K562 (cell line): ENCODE measurements around the gene SELENOW. TPM values are rescaled to one million over a fixed set of nuclear protein-coding genes. Genes with fewer than 3 reads are reported as not detected.

Experiments used
- ATAC-seq: fragments of 200-7000 bp; cut with Tn5 transposase; 3 replicates; pipeline ENCODE4 v1.9.1; 2020; ENCODE audit warnings: moderate library complexity
- BruUV-seq: library from RNA; stranded (reverse); fragments of 400-500 nt; replicated peaks from 2 replicates; lab custom pipeline; 2021; lab: Mats Ljungman, UMichigan
- CTCF ChIA-PET: fragments of 300-600 bp; formaldehyde crosslinking; extraction: SDS; loops from one replicate; lab custom pipeline; 2021; ENCODE audit warnings: low intra/inter-chr PET ratio; lab: Yijun Ruan, JAX
- POLR2A ChIA-PET: fragments of 300-600, 350-650 bp; sonication (Branson Sonifier 250); formaldehyde crosslinking; extraction: SDS; loops from one replicate; lab custom pipeline; 2021; ENCODE audit warnings: antibody characterized with exemption, inconsistent platforms; lab: Yijun Ruan, JAX
- DNase-seq, 4 experiments: peaks; one replicate each; pipeline versions ENCODE4 v3.0.0 to v3.0.0-alpha.2; 2011 to 2018; ENCODE audit warnings: low spot score in 3 of 4, mixed read lengths in 3 of 4; ENCODE audit errors: extremely low read depth in 1 of 4
- FAIRE-seq: peaks from 2 replicates; lab custom pipeline; 2011; peaks lifted over from hg19 to GRCh38; lab: Jason Lieb, UNC
- H2AFZ ChIP-seq: 2 replicates; pipeline ENCODE4 v1.6.0; 2011; ENCODE audit warnings: low read depth, low read length, control low read depth, inconsistent platforms
- H3K27ac ChIP-seq: fragments of 200-600 bp; 3 replicates; pipeline ENCODE4 v1.8.0; 2011; ENCODE audit warnings: low read depth, mild to moderate bottlenecking, control low read depth, inconsistent platforms, low read length, moderate library complexity, mixed read lengths; ENCODE audit errors: extremely low read depth
- H3K27me3 ChIP-seq, 2 experiments: fragments of 300-600 bp in 1 of 2; 2 replicates in 1 of 2; 3 replicates in 1 of 2; pipeline versions ENCODE4 v1.6.0 to v1.8.0; 2011; ENCODE audit warnings: inconsistent platforms in 2 of 2, low read length in 2 of 2, mild to moderate bottlenecking in 1 of 2, mixed read lengths in 1 of 2, moderate library complexity in 1 of 2; ENCODE audit not compliant: control insufficient read depth in 2 of 2, insufficient read depth in 2 of 2
- H3K36me3 ChIP-seq: fragments of 300-600 bp; 3 replicates; pipeline ENCODE4 v1.8.0; 2011; ENCODE audit warnings: mild to moderate bottlenecking, low read length, inconsistent platforms; ENCODE audit not compliant: control insufficient read depth, insufficient read depth
- H3K4me1 ChIP-seq, 2 experiments: fragments of 200-600 bp in 1 of 2; replicated peaks in 1 of 2; 2 replicates in 1 of 2; 3 replicates in 1 of 2; pipeline versions ENCODE4 v1.5.1 to v1.8.0; 2011; ENCODE audit warnings: inconsistent platforms in 2 of 2, low read length in 2 of 2, mild to moderate bottlenecking in 1 of 2, mixed read lengths in 1 of 2, moderate library complexity in 1 of 2; ENCODE audit not compliant: control insufficient read depth in 2 of 2, insufficient read depth in 2 of 2
- H3K4me2 ChIP-seq: 2 replicates; pipeline ENCODE4 v1.6.1; 2011; ENCODE audit warnings: low read length, control low read depth, inconsistent platforms, mixed read lengths; ENCODE audit not compliant: insufficient read depth
- H3K4me3 ChIP-seq: fragments of 200-600 bp; sonication (generic), shearing (Covaris generic); 2 replicates; pipeline ENCODE4 v1.5.1; 2016; ENCODE audit warnings: control low read depth, inconsistent platforms
- H3K79me2 ChIP-seq: fragments of 200-600 bp; 3 replicates; pipeline ENCODE4 v1.8.0; 2011; ENCODE audit warnings: low read length, inconsistent platforms; ENCODE audit not compliant: control insufficient read depth, insufficient read depth
- H3K9ac ChIP-seq, 2 experiments: 2 replicates each; pipeline versions ENCODE4 v1.6.0 to v1.6.1; 2011; ENCODE audit warnings: low read depth in 2 of 2, low read length in 2 of 2, control low read depth in 1 of 2, inconsistent platforms in 1 of 2, mild to moderate bottlenecking in 1 of 2, mixed read lengths in 1 of 2; ENCODE audit not compliant: insufficient read depth in 1 of 2
- H3K9me1 ChIP-seq: one replicate; pipeline ENCODE4 v1.6.0; 2011; ENCODE audit warnings: inconsistent platforms, mild to moderate bottlenecking, low read length, moderate library complexity; ENCODE audit not compliant: control insufficient read depth, insufficient read depth
- H3K9me3 ChIP-seq: replicated peaks from 2 replicates; pipeline ENCODE4 v1.5.1; 2011; ENCODE audit warnings: low read depth, low read length, inconsistent platforms; ENCODE audit not compliant: control insufficient read depth, insufficient read depth
- H4K20me1 ChIP-seq: replicated peaks from 2 replicates; pipeline ENCODE4 v1.6.1; 2011; ENCODE audit warnings: low read length, inconsistent platforms, mixed read lengths; ENCODE audit not compliant: control insufficient read depth, insufficient read depth
- ADNP ChIP-seq: fragments of 200-800 bp; sonication (Bioruptor generic); IDR thresholded peaks from 2 replicates; pipeline ENCODE4 v1.6.1; 2016; ENCODE audit warnings: missing genetic modification characterization, missing compliant biosample characterization
- BCOR ChIP-seq: fragments of 450-650 bp; IDR thresholded peaks from 2 replicates; pipeline ENCODE4 v1.6.1; 2016
- CBX1 ChIP-seq: sonication (generic); IDR thresholded peaks from 2 replicates; pipeline ENCODE4 v1.6.1; 2016; ENCODE audit warnings: antibody characterized with exemption, low read depth, mild to moderate bottlenecking
- CBX3 ChIP-seq, 2 experiments: IDR thresholded peaks; 1 replicate in 1 of 2; 2 replicates in 1 of 2; pipeline ENCODE4 v1.6.1; 2012; ENCODE audit warnings: inconsistent platforms in 2 of 2, low read length in 2 of 2, borderline replicate concordance in 1 of 2, control low read depth in 1 of 2
- DIDO1 ChIP-seq: fragments of 450-650 bp; IDR thresholded peaks from 2 replicates; pipeline ENCODE4 v1.6.1; 2016; ENCODE audit warnings: low read depth, missing biosample characterization, missing genetic modification characterization
- KDM1A ChIP-seq, 2 experiments: fragments of 450-650 bp; IDR thresholded peaks; 2 replicates each; pipeline ENCODE4 v1.6.1; 2016; ENCODE audit warnings: mild to moderate bottlenecking in 2 of 2
- RBM25 ChIP-seq: fragments of 200-400 bp; formaldehyde crosslinking; IDR thresholded peaks from 2 replicates; pipeline ENCODE4 v1.6.1; 2018; ENCODE audit warnings: low read length, low read depth, moderate library complexity; ENCODE audit not compliant: severe bottlenecking
- SMARCA5 ChIP-seq: fragments of 450-650 bp; IDR thresholded peaks from 2 replicates; pipeline ENCODE4 v1.6.1; 2016
- TRIM28 ChIP-seq: fragments of 450-650 bp; IDR thresholded peaks from 2 replicates; pipeline ENCODE4 v1.6.1; 2017
- ZNF146 ChIP-seq: IDR thresholded peaks from one replicate; pipeline ENCODE4 v1.6.1; 2018; ENCODE audit warnings: missing compliant biosample characterization; ENCODE audit not compliant: unreplicated experiment
- WGBS: fragments of 100-300 bp; shearing (Covaris generic); methylation state at CpG from one replicate; pipeline ENCODE4 v1.1.6; 2016; ENCODE audit warnings: low coverage, mixed read lengths; ENCODE audit not compliant: insufficient coverage; ENCODE audit errors: missing lambda C conversion rate; 5-methylcytosine and 5-hydroxymethylcytosine counted together
- in situ Hi-C: fragments of 300-500 bp; cut with MboI; formaldehyde crosslinking; loops from 4 replicates; pipeline ENCODE4 v1.15.0; 2018; ENCODE audit warnings: inconsistent platforms, mixed read lengths
- intact Hi-C: fragments of 100-400 bp; cut with micrococcal nuclease; formaldehyde crosslinking; loops from 2 replicates; pipeline ENCODE4 v1.14.2; 2022
- polyA plus RNA-seq, 8 experiments: library from polyadenylated mRNA; depleted of rRNA in 4 of 8; stranded (reverse) in 5 of 8; unstranded in 3 of 8; fragments of >200 nt; fragmentation: Nextera tagmentation in 2 of 8; fragmentation: Illumina TruSeq in 1 of 8; extraction: Ambion mirVana in 2 of 8; extraction: Trizol in 1 of 8; gene quantifications; 2 replicates each; pipeline versions ENCODE4 v1.2.1 to v1.2.3, GENCODE V29; 2011 to 2014; ENCODE audit warnings: inconsistent platforms in 1 of 8, missing spikeins in 1 of 8
- total RNA-seq, 7 experiments: library from RNA; depleted of rRNA in 6 of 7; stranded (reverse); fragments of >200 nt in 6 of 7; fragmentation: Illumina TruSeq in 2 of 7; extraction: Trizol in 2 of 7; gene quantifications; 2 replicates each; pipeline versions ENCODE4 v1.2.1 to v1.2.3, GENCODE V29; 2011 to 2021; ENCODE audit warnings: low replicate concordance in 1 of 7

SELENOW gene
- total and polyA plus RNA-seq, 9 of the 15 experiments (the other 6 are each of a cell fraction or from before 2014, with no cell fraction given): 91.9 to 279 (median 156) TPM

- Histone ChIP-seq H3K9ac (no peak overlapping the region), H3K4me1 (no peaks in the 10 kb centered on the region; a peak in 1 of 5 replicates), H2AFZ (no peak overlapping the region), H3K36me3 (no peaks in the 10 kb centered on the region), H3K9me3 (peaks cover 8% of the 10 kb centered on the region; the same call in 1 of the 2 replicates), H4K20me1 (no peaks in the 10 kb centered on the region), H3K27me3 (peaks cover under 1 to 2% of the 10 kb centered on the region in 2 experiments; a peak in 4 of 5 replicates), H3K4me3 (no peak overlapping the region), H3K4me2 (no peak overlapping the region), H3K27ac (no peak overlapping the region), H3K9me1 (no peaks in the 10 kb centered on the region), H3K79me2 (no peaks in the 10 kb centered on the region)
- CTCF ChIA-PET: no interaction called here
- ATAC-seq (no peak), DNase-seq (no peak), FAIRE-seq (no peak)
- intact Hi-C loops (no loop called here), in situ Hi-C loops (no loop called here)
- TF ChIP-seq SMARCA5 (0 out of 2 replicates have a peak, but pooled peaks have one; percentile 21), ADNP (tag) (0 out of 2 replicates have a peak, but pooled peaks have one; percentile 39), KDM1A (IDR thresholded peaks at IDR 0.05) (peak in 1 of 2 experiments; percentile 47; a peak in 1 of 4 replicates), BCOR (peak; percentile 79), RBM25 (peak; percentile 93), ZNF146 (CRISPR knock-in tag) (peak; percentile 99), CBX1 (no peak), DIDO1 (no peak), CBX3 (IDR thresholded peaks at IDR 0.05; ENCODE audit: borderline replicate concordance in 1 of 2, low read length in 2 of 2) (peak in 1 of 2 experiments; percentile 52; a peak in 2 of 3 replicates), TRIM28 (peak; percentile 61; the same call in 1 of the 2 replicates)
- no TSS peak for BruUV-seq
- 20% methylated on average over 1 of the region's 1 CpG for WGBS
- POLR2A ChIA-PET: no interaction called here
These were observed 14.1 kb downstream of the SELENOW start for GRCh38 chr19:47792616-47793015.
